ENCODE measurements around the gene ALG1.

DNA sequence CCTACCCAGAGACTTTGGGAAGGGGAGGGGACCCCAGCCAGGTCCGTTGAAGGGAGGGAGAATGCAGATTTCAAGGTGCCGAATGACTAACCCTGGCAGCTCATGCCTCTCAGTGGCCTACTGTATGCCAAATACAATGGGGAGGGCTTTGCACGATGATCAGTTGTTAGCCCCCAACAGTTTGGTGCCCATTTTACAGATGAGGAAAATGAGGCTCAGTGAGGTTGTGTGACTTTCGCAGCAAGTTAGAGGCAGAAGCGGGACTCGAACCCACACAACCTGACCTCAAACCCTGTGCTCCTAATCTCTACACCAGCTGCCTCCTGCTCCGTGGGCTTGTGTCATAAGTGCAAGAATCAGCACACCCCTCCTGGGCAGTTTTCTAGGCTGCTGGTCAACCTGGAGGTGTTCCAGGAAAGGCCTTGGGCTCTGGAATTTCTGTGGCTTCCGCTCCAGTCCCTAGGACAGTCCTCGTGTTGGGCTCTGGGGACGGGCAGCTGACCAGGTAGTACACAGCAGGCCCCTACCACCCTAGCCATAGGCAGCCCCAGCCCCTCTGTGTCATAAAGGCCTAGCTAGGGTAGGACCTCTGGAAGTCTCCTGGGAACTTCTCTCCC, 26.0 kb upstream of the ALG1 start:
- TF ChIP-seq CTCF (IDR thresholded peaks at IDR 0.05) (no peak), EZH2phosphoT487 (IDR thresholded peaks at IDR 0.05; ENCODE audit: borderline replicate concordance, low read depth) (no peak), RAD21 (IDR thresholded peaks at IDR 0.05; ENCODE audit: low read length) (no peak), POLR2AphosphoS5 (IDR thresholded peaks at IDR 0.05; ENCODE audit: low read depth, low read length) (no peak), RXRA (IDR thresholded peaks at IDR 0.05; ENCODE audit: borderline replicate concordance, low read depth) (no peak), JUND (IDR thresholded peaks at IDR 0.05) (no peak), SIN3A (IDR thresholded peaks at IDR 0.05; ENCODE audit: borderline replicate concordance, low read depth, low read length) (no peak), SMC3 (IDR thresholded peaks at IDR 0.05; ENCODE audit: low read depth, low read length) (no peak)
- TF ChIP-seq, protein P1, sequence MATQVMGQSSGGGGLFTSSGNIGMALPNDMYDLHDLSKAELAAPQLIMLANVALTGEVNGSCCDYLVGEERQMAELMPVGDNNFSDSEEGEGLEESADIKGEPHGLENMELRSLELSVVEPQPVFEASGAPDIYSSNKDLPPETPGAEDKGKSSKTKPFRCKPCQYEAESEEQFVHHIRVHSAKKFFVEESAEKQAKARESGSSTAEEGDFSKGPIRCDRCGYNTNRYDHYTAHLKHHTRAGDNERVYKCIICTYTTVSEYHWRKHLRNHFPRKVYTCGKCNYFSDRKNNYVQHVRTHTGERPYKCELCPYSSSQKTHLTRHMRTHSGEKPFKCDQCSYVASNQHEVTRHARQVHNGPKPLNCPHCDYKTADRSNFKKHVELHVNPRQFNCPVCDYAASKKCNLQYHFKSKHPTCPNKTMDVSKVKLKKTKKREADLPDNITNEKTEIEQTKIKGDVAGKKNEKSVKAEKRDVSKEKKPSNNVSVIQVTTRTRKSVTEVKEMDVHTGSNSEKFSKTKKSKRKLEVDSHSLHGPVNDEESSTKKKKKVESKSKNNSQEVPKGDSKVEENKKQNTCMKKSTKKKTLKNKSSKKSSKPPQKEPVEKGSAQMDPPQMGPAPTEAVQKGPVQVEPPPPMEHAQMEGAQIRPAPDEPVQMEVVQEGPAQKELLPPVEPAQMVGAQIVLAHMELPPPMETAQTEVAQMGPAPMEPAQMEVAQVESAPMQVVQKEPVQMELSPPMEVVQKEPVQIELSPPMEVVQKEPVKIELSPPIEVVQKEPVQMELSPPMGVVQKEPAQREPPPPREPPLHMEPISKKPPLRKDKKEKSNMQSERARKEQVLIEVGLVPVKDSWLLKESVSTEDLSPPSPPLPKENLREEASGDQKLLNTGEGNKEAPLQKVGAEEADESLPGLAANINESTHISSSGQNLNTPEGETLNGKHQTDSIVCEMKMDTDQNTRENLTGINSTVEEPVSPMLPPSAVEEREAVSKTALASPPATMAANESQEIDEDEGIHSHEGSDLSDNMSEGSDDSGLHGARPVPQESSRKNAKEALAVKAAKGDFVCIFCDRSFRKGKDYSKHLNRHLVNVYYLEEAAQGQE (IDR thresholded peaks at IDR 0.05; ENCODE audit: low read depth, low read length), result no peak
